ENCODE data around the gene LRP1B.

LRP1B gene

GRCh38 chr2:141699573-141699972 lies 431.2 kb downstream of the LRP1B start:
- DNase-seq, result no peak

GRCh38 chr2:141698500-141698899 lies 432.3 kb downstream of the LRP1B start:
- no peak for DNase-seq

- no peak for DNase-seq
These were observed 433.8 kb downstream of the LRP1B start for GRCh38 chr2:141697035-141697434.

GRCh38 chr2:141694180-141694579 lies 436.6 kb downstream of the LRP1B start:
- no peak for DNase-seq

- no peak for DNase-seq
These were observed 438.0 kb downstream of the LRP1B start for GRCh38 chr2:141692829-141693228.

GRCh38 chr2:141676139-141676538 lies 454.7 kb downstream of the LRP1B start:
- DNase-seq, result no peak

GRCh38 chr2:141666191-141666590 lies 464.6 kb downstream of the LRP1B start:
- DNase-seq, result no peak

GRCh38 chr2:141660232-141660631 lies 470.6 kb downstream of the LRP1B start:
- no peak for DNase-seq

- DNase-seq, result no peak
These were observed 476.5 kb downstream of the LRP1B start for GRCh38 chr2:141654311-141654710.

GRCh38 chr2:141653184-141653583 lies 477.6 kb downstream of the LRP1B start:
- DNase-seq, result no peak

GRCh38 chr2:141652308-141652707 lies 478.5 kb downstream of the LRP1B start:
- no peak for DNase-seq

GRCh38 chr2:141647353-141647752 lies 483.5 kb downstream of the LRP1B start:
- DNase-seq, result no peak

GRCh38 chr2:141641462-141641861 lies 489.4 kb downstream of the LRP1B start:
- DNase-seq, result no peak

- DNase-seq, result no peak
These were observed 491.0 kb downstream of the LRP1B start for GRCh38 chr2:141639809-141640208.

- DNase-seq, result no peak
These were observed 497.7 kb downstream of the LRP1B start for GRCh38 chr2:141633132-141633531.

- peak in 2 of 58 donors; percentile 1 to 3 for DNase-seq
These were observed 500.3 kb downstream of the LRP1B start for GRCh38 chr2:141630407-141630930.

- DNase-seq, result no peak
These were observed 510.4 kb downstream of the LRP1B start for GRCh38 chr2:141620372-141620771.

GRCh38 chr2:141618457-141618856 lies 512.4 kb downstream of the LRP1B start:
- DNase-seq, result no peak

- DNase-seq, result no peak
These were observed 518.8 kb downstream of the LRP1B start for GRCh38 chr2:141611981-141612380.

GRCh38 chr2:141611176-141611571 lies 519.6 kb downstream of the LRP1B start:
- DNase-seq, result no peak

- DNase-seq, result no peak
These were observed 520.1 kb downstream of the LRP1B start for GRCh38 chr2:141610564-141611175.

- DNase-seq, result no peak
These were observed 525.7 kb downstream of the LRP1B start for GRCh38 chr2:141605163-141605562.

- peak in 1 of 58 donors; percentile 1 for DNase-seq
These were observed 529.2 kb downstream of the LRP1B start for GRCh38 chr2:141601511-141602152.

All from anterior cingulate cortex (tissue), 58 donors.